HEK293 (cell line): ENCODE results near the gene EML1.

Source experiments
- CTCF ChIA-PET: fragments of 350-600 bp; formaldehyde crosslinking; extraction: SDS; loops from one replicate; lab custom pipeline; 2021; ENCODE audit warnings: antibody characterized with exemption; lab: Yijun Ruan, JAX
- POLR2A ChIA-PET: fragments of 300-600 bp; formaldehyde crosslinking; extraction: SDS; loops from one replicate; lab custom pipeline; 2020; ENCODE audit warnings: antibody characterized with exemption, inconsistent platforms; lab: Yijun Ruan, JAX
- H3K27ac ChIP-seq: fragments of 200-500 bp; sonication (Bioruptor generic); 2 replicates; pipeline ENCODE4 v1.5.1; 2014; ENCODE audit warnings: low read depth, low read length, control low read depth, inconsistent platforms; ENCODE audit errors: extremely low read depth
- H3K36me3 ChIP-seq, 2 experiments: fragments of 200-500 bp in 1 of 2; sonication (Bioruptor generic) in 1 of 2; 1 replicate in 1 of 2; 2 replicates in 1 of 2; pipeline ENCODE4 v1.5.1; 2014 to 2017; ENCODE audit warnings: inconsistent platforms in 2 of 2, low read length in 2 of 2; ENCODE audit not compliant: control insufficient read depth in 2 of 2, insufficient read depth in 1 of 2
- H3K4me1 ChIP-seq: fragments of 200-500 bp; sonication (Bioruptor generic); 2 replicates; pipeline ENCODE4 v1.5.1; 2014; ENCODE audit warnings: mild to moderate bottlenecking, low read length, inconsistent platforms; ENCODE audit not compliant: control insufficient read depth, insufficient read depth
- H3K4me3 ChIP-seq: 2 replicates; pipeline ENCODE4 v1.5.1; 2011; ENCODE audit warnings: low read depth, mild to moderate bottlenecking, control low read depth, low read length, moderate library complexity
- H3K9me3 ChIP-seq: fragments of 200-500 bp; sonication (Bioruptor generic); 2 replicates; pipeline ENCODE4 v1.5.1; 2014; ENCODE audit warnings: low read depth, low read length, inconsistent platforms; ENCODE audit not compliant: control insufficient read depth, insufficient read depth
- BCL11B ChIP-seq: fragments of 450-650 bp; formaldehyde crosslinking; IDR thresholded peaks from 2 replicates; pipeline ENCODE4 v1.5.1; 2016; ENCODE audit warnings: low read depth, missing biosample characterization, missing genetic modification characterization
- BCL6B ChIP-seq: fragments of 450-650 bp; formaldehyde crosslinking; IDR thresholded peaks from 2 replicates; pipeline ENCODE4 v1.5.1; 2017; ENCODE audit warnings: missing biosample characterization, missing genetic modification characterization
- HOXC10 ChIP-seq: sonication (generic); formaldehyde crosslinking; IDR thresholded peaks from 2 replicates; pipeline ENCODE4 v1.8.1; 2023; ENCODE audit warnings: mild to moderate bottlenecking, missing genetic modification reagents
- MZF1 ChIP-seq: fragments of 450-650 bp; formaldehyde crosslinking; IDR thresholded peaks from 2 replicates; pipeline ENCODE4 v1.5.1; 2017; ENCODE audit warnings: missing biosample characterization, missing genetic modification characterization, borderline replicate concordance
- OSR2 ChIP-seq: fragments of 450-650 bp; formaldehyde crosslinking; IDR thresholded peaks from 2 replicates; pipeline ENCODE4 v1.5.1; 2016; ENCODE audit warnings: missing biosample characterization, missing genetic modification characterization
- SP2 ChIP-seq: fragments of 450-650 bp; formaldehyde crosslinking; IDR thresholded peaks from 2 replicates; pipeline ENCODE4 v1.5.1; 2016; ENCODE audit warnings: missing biosample characterization, missing genetic modification characterization
- YY2 ChIP-seq: fragments of 450-650 bp; formaldehyde crosslinking; IDR thresholded peaks from 2 replicates; pipeline ENCODE4 v1.5.1; 2016; ENCODE audit warnings: missing biosample characterization, missing genetic modification characterization
- ZBTB10 ChIP-seq: fragments of 450-650 bp; formaldehyde crosslinking; IDR thresholded peaks from 2 replicates; pipeline ENCODE4 v1.5.1; 2016; ENCODE audit warnings: missing biosample characterization, missing genetic modification characterization
- ZBTB48 ChIP-seq: fragments of 450-650 bp; formaldehyde crosslinking; IDR thresholded peaks from 2 replicates; pipeline ENCODE4 v1.5.1; 2016; ENCODE audit warnings: missing biosample characterization, missing genetic modification characterization
- ZFP3 ChIP-seq: fragments of 450-650 bp; formaldehyde crosslinking; IDR thresholded peaks from 2 replicates; pipeline ENCODE4 v1.5.1; 2016; ENCODE audit warnings: low read depth, missing biosample characterization, missing genetic modification characterization
- ZNF112 ChIP-seq: fragments of 450-650 bp; formaldehyde crosslinking; IDR thresholded peaks from 2 replicates; pipeline ENCODE4 v1.5.0; 2017; ENCODE audit warnings: missing biosample characterization, missing genetic modification characterization
- ZNF114 ChIP-seq: fragments of 450-650 bp; formaldehyde crosslinking; IDR thresholded peaks from 2 replicates; pipeline ENCODE4 v1.5.0; 2017; ENCODE audit warnings: missing biosample characterization, missing genetic modification characterization
- ZNF121 ChIP-seq: fragments of 450-650 bp; formaldehyde crosslinking; IDR thresholded peaks from 2 replicates; pipeline ENCODE4 v1.5.1; 2016; ENCODE audit warnings: missing biosample characterization, missing genetic modification characterization
- ZNF140 ChIP-seq: fragments of 450-650 bp; formaldehyde crosslinking; IDR thresholded peaks from 2 replicates; pipeline ENCODE4 v1.5.1; 2016; ENCODE audit warnings: missing biosample characterization, missing genetic modification characterization
- ZNF157 ChIP-seq: fragments of 450-650 bp; formaldehyde crosslinking; IDR thresholded peaks from 2 replicates; pipeline ENCODE4 v1.5.1; 2016; ENCODE audit warnings: missing biosample characterization, missing genetic modification characterization
- ZNF23 ChIP-seq: fragments of 450-650 bp; formaldehyde crosslinking; IDR thresholded peaks from 2 replicates; pipeline ENCODE4 v1.5.1; 2016; ENCODE audit warnings: missing biosample characterization, missing genetic modification characterization, borderline replicate concordance
- ZNF24 ChIP-seq: fragments of 450-650 bp; formaldehyde crosslinking; IDR thresholded peaks from 2 replicates; pipeline ENCODE4 v1.5.1; 2016; ENCODE audit warnings: missing biosample characterization, missing genetic modification characterization
- ZNF37A ChIP-seq: fragments of 450-650 bp; IDR thresholded peaks from 2 replicates; pipeline ENCODE4 v1.5.1; 2018; ENCODE audit warnings: missing biosample characterization, missing genetic modification characterization
- ZNF501 ChIP-seq: fragments of 450-650 bp; formaldehyde crosslinking; IDR thresholded peaks from 2 replicates; pipeline ENCODE4 v1.5.1; 2016; ENCODE audit warnings: missing biosample characterization, missing genetic modification characterization
- ZNF513 ChIP-seq: fragments of 450-650 bp; IDR thresholded peaks from 2 replicates; pipeline ENCODE4 v1.5.1; 2018; ENCODE audit warnings: missing biosample characterization, missing genetic modification characterization
- ZNF600 ChIP-seq: fragments of 450-650 bp; formaldehyde crosslinking; IDR thresholded peaks from 2 replicates; pipeline ENCODE4 v1.5.1; 2016; ENCODE audit warnings: missing biosample characterization, missing genetic modification characterization
- ZNF624 ChIP-seq: fragments of 450-650 bp; formaldehyde crosslinking; IDR thresholded peaks from 2 replicates; pipeline ENCODE4 v1.5.1; 2017; ENCODE audit warnings: missing biosample characterization, missing genetic modification characterization
- ZNF670 ChIP-seq: fragments of 450-650 bp; formaldehyde crosslinking; IDR thresholded peaks from 2 replicates; pipeline ENCODE4 v1.5.1; 2016; ENCODE audit warnings: missing biosample characterization, missing genetic modification characterization, low read depth
- ZNF776 ChIP-seq: fragments of 450-650 bp; formaldehyde crosslinking; IDR thresholded peaks from 2 replicates; pipeline ENCODE4 v1.5.0; 2017; ENCODE audit warnings: missing biosample characterization, missing genetic modification characterization, borderline replicate concordance
- ZNF837 ChIP-seq: fragments of 450-650 bp; formaldehyde crosslinking; IDR thresholded peaks from 2 replicates; pipeline ENCODE4 v1.5.1; 2016; ENCODE audit warnings: missing biosample characterization, missing genetic modification characterization
- ZNF843 ChIP-seq: fragments of 450-650 bp; formaldehyde crosslinking; IDR thresholded peaks from 2 replicates; pipeline ENCODE4 v1.5.1; 2016; ENCODE audit warnings: missing biosample characterization, missing genetic modification characterization
- TF ChIP-seq, protein P1 (sequence below): fragments of 450-650 bp; formaldehyde crosslinking; IDR thresholded peaks from 2 replicates; pipeline ENCODE4 v1.5.1; 2016; ENCODE audit warnings: missing biosample characterization, missing genetic modification characterization, low read depth
- TF ChIP-seq, protein P2 (sequence below): fragments of 450-650 bp; formaldehyde crosslinking; IDR thresholded peaks from 2 replicates; pipeline ENCODE4 v1.5.1; 2017; ENCODE audit warnings: missing biosample characterization, missing genetic modification characterization
- TF ChIP-seq, protein P3 (sequence below): IDR thresholded peaks from 2 replicates; pipeline ENCODE4 v1.6.1; 2011; ENCODE audit warnings: mild to moderate bottlenecking, low read depth, low read length, borderline replicate concordance

The EML1 gene

GRCh38 chr14:99952039-99952438 is 158.8 kb downstream of the EML1 start:
- no peak overlapping the region for H3K27ac ChIP-seq
- ChIA-PET POLR2A (no interaction called here), CTCF (interaction anchor here (0.7 kb wide), 1 partner anchor 17 kb away, joined by 3 read pairs; no protein-coding TSS in a partner anchor)
- no peaks in the 10 kb centered on the region for H3K4me1 ChIP-seq
- H3K36me3 ChIP-seq: no peaks in the 10 kb centered on the region
- H3K4me3 ChIP-seq: no peak overlapping the region
- no peaks in the 10 kb centered on the region for H3K9me3 ChIP-seq
- TF ChIP-seq ZBTB10 (tag by site-specific recombination) (no peak), ZNF600 (no peak), ZNF24 (tag by site-specific recombination) (no peak), ZNF501 (tag by site-specific recombination) (no peak), ZNF837 (tag by site-specific recombination) (no peak), ZNF121 (tag by site-specific recombination) (no peak), ZNF843 (tag by site-specific recombination) (no peak), ZNF37A (tag by site-specific recombination) (no peak), OSR2 (no peak), ZNF776 (tag by site-specific recombination) (no peak), HOXC10 (no peak), ZNF670 (tag by site-specific recombination) (peak; percentile 87; the same call in 1 of the 2 replicates), ZNF23 (tag by site-specific recombination) (no peak), ZBTB48 (tag by site-specific recombination) (0 out of 2 replicates have a peak, but pooled peaks have one; percentile 24), ZNF114 (tag by site-specific recombination) (peak; percentile 86; the same call in 1 of the 2 replicates), YY2 (tag by site-specific recombination) (peak; percentile 59; the same call in 1 of the 2 replicates), BCL11B (tag by site-specific recombination) (no peak), ZNF112 (tag by site-specific recombination) (no peak), ZNF624 (tag by site-specific recombination) (no peak), MZF1 (tag by site-specific recombination) (no peak), ZNF157 (tag by site-specific recombination) (no peak), ZNF140 (tag by site-specific recombination) (no peak), ZNF513 (peak; percentile 95), SP2 (tag by site-specific recombination) (0 out of 2 replicates have a peak, but pooled peaks have one; percentile 20), BCL6B (tag by site-specific recombination) (no peak), ZFP3 (tag by site-specific recombination) (no peak)
- TF ChIP-seq, protein P1, sequence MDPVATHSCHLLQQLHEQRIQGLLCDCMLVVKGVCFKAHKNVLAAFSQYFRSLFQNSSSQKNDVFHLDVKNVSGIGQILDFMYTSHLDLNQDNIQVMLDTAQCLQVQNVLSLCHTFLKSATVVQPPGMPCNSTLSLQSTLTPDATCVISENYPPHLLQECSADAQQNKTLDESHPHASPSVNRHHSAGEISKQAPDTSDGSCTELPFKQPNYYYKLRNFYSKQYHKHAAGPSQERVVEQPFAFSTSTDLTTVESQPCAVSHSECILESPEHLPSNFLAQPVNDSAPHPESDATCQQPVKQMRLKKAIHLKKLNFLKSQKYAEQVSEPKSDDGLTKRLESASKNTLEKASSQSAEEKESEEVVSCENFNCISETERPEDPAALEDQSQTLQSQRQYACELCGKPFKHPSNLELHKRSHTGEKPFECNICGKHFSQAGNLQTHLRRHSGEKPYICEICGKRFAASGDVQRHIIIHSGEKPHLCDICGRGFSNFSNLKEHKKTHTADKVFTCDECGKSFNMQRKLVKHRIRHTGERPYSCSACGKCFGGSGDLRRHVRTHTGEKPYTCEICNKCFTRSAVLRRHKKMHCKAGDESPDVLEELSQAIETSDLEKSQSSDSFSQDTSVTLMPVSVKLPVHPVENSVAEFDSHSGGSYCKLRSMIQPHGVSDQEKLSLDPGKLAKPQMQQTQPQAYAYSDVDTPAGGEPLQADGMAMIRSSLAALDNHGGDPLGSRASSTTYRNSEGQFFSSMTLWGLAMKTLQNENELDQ (tag by site-specific recombination): no peak
- TF ChIP-seq, protein P2, sequence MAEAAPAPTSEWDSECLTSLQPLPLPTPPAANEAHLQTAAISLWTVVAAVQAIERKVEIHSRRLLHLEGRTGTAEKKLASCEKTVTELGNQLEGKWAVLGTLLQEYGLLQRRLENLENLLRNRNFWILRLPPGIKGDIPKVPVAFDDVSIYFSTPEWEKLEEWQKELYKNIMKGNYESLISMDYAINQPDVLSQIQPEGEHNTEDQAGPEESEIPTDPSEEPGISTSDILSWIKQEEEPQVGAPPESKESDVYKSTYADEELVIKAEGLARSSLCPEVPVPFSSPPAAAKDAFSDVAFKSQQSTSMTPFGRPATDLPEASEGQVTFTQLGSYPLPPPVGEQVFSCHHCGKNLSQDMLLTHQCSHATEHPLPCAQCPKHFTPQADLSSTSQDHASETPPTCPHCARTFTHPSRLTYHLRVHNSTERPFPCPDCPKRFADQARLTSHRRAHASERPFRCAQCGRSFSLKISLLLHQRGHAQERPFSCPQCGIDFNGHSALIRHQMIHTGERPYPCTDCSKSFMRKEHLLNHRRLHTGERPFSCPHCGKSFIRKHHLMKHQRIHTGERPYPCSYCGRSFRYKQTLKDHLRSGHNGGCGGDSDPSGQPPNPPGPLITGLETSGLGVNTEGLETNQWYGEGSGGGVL (tag by site-specific recombination): no peak; the same call in 1 of the 2 replicates
- TF ChIP-seq, protein P3, sequence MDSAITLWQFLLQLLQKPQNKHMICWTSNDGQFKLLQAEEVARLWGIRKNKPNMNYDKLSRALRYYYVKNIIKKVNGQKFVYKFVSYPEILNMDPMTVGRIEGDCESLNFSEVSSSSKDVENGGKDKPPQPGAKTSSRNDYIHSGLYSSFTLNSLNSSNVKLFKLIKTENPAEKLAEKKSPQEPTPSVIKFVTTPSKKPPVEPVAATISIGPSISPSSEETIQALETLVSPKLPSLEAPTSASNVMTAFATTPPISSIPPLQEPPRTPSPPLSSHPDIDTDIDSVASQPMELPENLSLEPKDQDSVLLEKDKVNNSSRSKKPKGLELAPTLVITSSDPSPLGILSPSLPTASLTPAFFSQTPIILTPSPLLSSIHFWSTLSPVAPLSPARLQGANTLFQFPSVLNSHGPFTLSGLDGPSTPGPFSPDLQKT: no peak
